T-cell (primary cell): ENCODE results near the gene POLR3B. TPM values are rescaled to one million over a fixed set of nuclear protein-coding genes. Genes with fewer than 3 reads are reported as not detected.

Experiments
- ATAC-seq, 4 experiments: fragments of 200-7000 bp in 3 of 4; fragments of 150-1000 bp in 1 of 4; cut with Tn5 transposase; replicated peaks in 1 of 4; 1 replicate in 3 of 4; 2 replicates in 1 of 4; pipeline ENCODE4 v1.10.0; 2021; ENCODE audit warnings: moderate library complexity in 3 of 4, mild to moderate bottlenecking in 2 of 4, moderate number of reproducible peaks in 1 of 4
- CTCF ChIA-PET, 2 donors: fragments of 300-600 bp; sonication (Branson Sonifier 250); formaldehyde crosslinking; loops; one replicate each; lab custom pipeline; 2022; ENCODE audit warnings: antibody characterized with exemption in 2 of 2; lab: Charles Lee
- POLR2A ChIA-PET, 2 donors: fragments of 300-600 bp; sonication (Branson Sonifier 250); formaldehyde crosslinking; loops; one replicate each; lab custom pipeline; 2022; ENCODE audit warnings: antibody characterized with exemption in 2 of 2; lab: Charles Lee
- DNase-seq, 35 experiments: peaks; one replicate each; pipeline versions ENCODE4 v3.0.0 to v3.0.0-alpha.2; 2013 to 2023
- H3K27ac ChIP-seq: one replicate; pipeline ENCODE4 v1.5.1; 2013; ENCODE audit warnings: low read length
- H3K27me3 ChIP-seq, 2 experiments: replicated peaks in 1 of 2; 1 replicate in 1 of 2; 2 replicates in 1 of 2; pipeline versions ENCODE4 v1.6.1 to v1.7.0; 2013; ENCODE audit warnings: low read length in 1 of 2, mixed read lengths in 1 of 2; ENCODE audit not compliant: control insufficient read depth in 2 of 2, insufficient read depth in 2 of 2; ENCODE audit errors: extremely low read depth in 1 of 2
- H3K36me3 ChIP-seq, 2 donors: 1 replicate in 1 of 2; 2 replicates in 1 of 2; pipeline versions ENCODE4 v1.6.1 to v1.7.0; 2013; ENCODE audit warnings: low read length in 1 of 2; ENCODE audit not compliant: control insufficient read depth in 2 of 2, insufficient read depth in 1 of 2; ENCODE audit errors: extremely low read depth in 1 of 2
- H3K4me1 ChIP-seq, 2 experiments: 1 replicate in 1 of 2; 2 replicates in 1 of 2; pipeline versions ENCODE4 v1.6.1 to v1.7.0; 2013; ENCODE audit warnings: low read length in 2 of 2, mixed read lengths in 1 of 2; ENCODE audit not compliant: insufficient read depth in 2 of 2, control insufficient read depth in 1 of 2; ENCODE audit errors: extremely low read depth in 1 of 2
- H3K4me3 ChIP-seq, 2 donors: 1 replicate in 1 of 2; 2 replicates in 1 of 2; pipeline versions ENCODE4 v1.5.1 to v1.7.0; 2013; ENCODE audit warnings: mild to moderate bottlenecking in 2 of 2, low read length in 1 of 2, moderate library complexity in 1 of 2; ENCODE audit not compliant: control insufficient read depth in 1 of 2; ENCODE audit errors: extremely low read depth in 1 of 2
- H3K9me3 ChIP-seq: 2 replicates; pipeline ENCODE4 v1.7.0; 2013
- H3K27ac Mint-ChIP-seq, 2 donors: one replicate each; pipeline ENCODE4 v1.8.0; 2020 to 2021; ENCODE audit warnings: mild to moderate bottlenecking in 2 of 2, mixed read lengths in 2 of 2
- H3K27me3 Mint-ChIP-seq, 2 donors: one replicate each; pipeline ENCODE4 v1.8.0; 2021 to 2022; ENCODE audit warnings: mixed read lengths in 2 of 2
- H3K36me3 Mint-ChIP-seq: one replicate; pipeline ENCODE4 v1.8.0; 2021; ENCODE audit warnings: mixed read lengths
- H3K4me1 Mint-ChIP-seq, 3 donors: one replicate each; pipeline ENCODE4 v1.8.0; 2020 to 2022; ENCODE audit warnings: mixed read lengths in 3 of 3, mild to moderate bottlenecking in 1 of 3
- H3K4me3 Mint-ChIP-seq, 3 donors: one replicate each; pipeline ENCODE4 v1.8.0; 2020 to 2022; ENCODE audit warnings: mild to moderate bottlenecking in 3 of 3, mixed read lengths in 3 of 3, moderate library complexity in 3 of 3
- H3K9me3 Mint-ChIP-seq, 3 donors: one replicate each; pipeline ENCODE4 v1.8.0; 2020 to 2022; ENCODE audit warnings: mixed read lengths in 3 of 3
- WGBS: methylation state at CpG from one replicate; pipeline ENCODE4 v1.1.5; 2013; ENCODE audit warnings: missing lambda C conversion rate; ENCODE audit not compliant: insufficient coverage; 5-methylcytosine and 5-hydroxymethylcytosine counted together
- total RNA-seq, 35 experiments: library from RNA in 6 of 35; stranded (reverse) in 6 of 35; fragments of 120-200 nt in 1 of 35; gene quantifications; one replicate each; pipeline versions ENCODE4 v1.2.1 to v1.2.4 and lab custom pipeline; 2013 to 2026

POLR3B gene
- total RNA-seq, 5 donors from 2014 or later (not counting 1 experiment from before 2014, with no cell fraction given) = 6.3 to 8.4 (median 7.0) TPM

GRCh38 chr12:106492857-106493256 is 135.3 kb downstream of the POLR3B start:
- H3K4me3 ChIP-seq = no peak overlapping the region
- no peaks in the 10 kb centered on the region for H3K27me3 ChIP-seq
- no peak for ATAC-seq
- no peak overlapping the region for H3K27ac ChIP-seq
- Mint-ChIP-seq H3K9me3 (no peaks in the 10 kb centered on the region), H3K27ac (no peak overlapping the region), H3K27me3 (no peaks in the 10 kb centered on the region), H3K36me3 (peaks cover 31% of the 10 kb centered on the region), H3K4me1 (peaks cover 0 to 1% (median 0%) of the 10 kb centered on the region in 3 donors), H3K4me3 (no peak overlapping the region)
- no peak for DNase-seq
- peaks cover 0 to 23% of the 10 kb centered on the region in 2 donors for H3K36me3 ChIP-seq
- no peaks in the 10 kb centered on the region for H3K4me1 ChIP-seq
- H3K9me3 ChIP-seq = no peaks in the 10 kb centered on the region
- POLR2A ChIA-PET = no interaction called here
- no CpG with 5 or more reads among the region's 2 CpGs for whole genome bisulfite sequencing
- CTCF ChIA-PET = no interaction called here

DNA sequence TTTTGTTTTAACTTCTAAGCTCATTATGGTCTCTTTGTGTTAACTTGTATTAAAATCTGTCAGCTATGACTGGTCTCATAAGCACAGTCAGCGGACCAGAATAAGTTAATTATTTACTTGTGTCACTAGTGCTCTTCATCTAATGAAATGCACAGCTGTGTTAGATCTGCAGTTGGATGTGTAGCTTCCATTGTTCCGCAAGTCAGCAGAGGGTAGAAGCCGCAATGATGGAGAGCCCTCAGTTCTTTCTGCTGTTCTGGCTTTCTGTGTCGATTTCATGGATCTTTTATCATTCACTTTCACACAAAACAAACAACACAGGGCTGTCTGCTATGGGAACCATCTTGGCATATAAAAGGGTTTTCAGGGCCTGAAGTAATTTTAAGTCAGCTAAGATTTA is 136.0 kb downstream of the POLR3B start:
- Histone ChIP-seq H3K36me3 (peaks cover 0 to 24% of the 10 kb centered on the region in 2 donors), H3K27ac (no peak overlapping the region), H3K4me3 (no peak overlapping the region), H3K27me3 (no peaks in the 10 kb centered on the region), H3K4me1 (no peaks in the 10 kb centered on the region), H3K9me3 (no peaks in the 10 kb centered on the region)
- Mint-ChIP-seq H3K36me3 (peaks cover 34% of the 10 kb centered on the region), H3K4me3 (no peak overlapping the region), H3K9me3 (no peaks in the 10 kb centered on the region), H3K27me3 (no peaks in the 10 kb centered on the region), H3K4me1 (peaks cover 0 to 4% (median 0%) of the 10 kb centered on the region in 3 donors), H3K27ac (no peak overlapping the region)
- ChIA-PET CTCF (no interaction called here), POLR2A (interaction anchor here in 1 of 2 donors (0.6 kb wide), 1 partner anchor 173 kb away, joined by 3 read pairs; no protein-coding TSS in a partner anchor)
- WGBS = 100% methylated on average over 2 of the region's 4 CpGs
- ATAC-seq (no peak), DNase-seq (no peak)

DNA sequence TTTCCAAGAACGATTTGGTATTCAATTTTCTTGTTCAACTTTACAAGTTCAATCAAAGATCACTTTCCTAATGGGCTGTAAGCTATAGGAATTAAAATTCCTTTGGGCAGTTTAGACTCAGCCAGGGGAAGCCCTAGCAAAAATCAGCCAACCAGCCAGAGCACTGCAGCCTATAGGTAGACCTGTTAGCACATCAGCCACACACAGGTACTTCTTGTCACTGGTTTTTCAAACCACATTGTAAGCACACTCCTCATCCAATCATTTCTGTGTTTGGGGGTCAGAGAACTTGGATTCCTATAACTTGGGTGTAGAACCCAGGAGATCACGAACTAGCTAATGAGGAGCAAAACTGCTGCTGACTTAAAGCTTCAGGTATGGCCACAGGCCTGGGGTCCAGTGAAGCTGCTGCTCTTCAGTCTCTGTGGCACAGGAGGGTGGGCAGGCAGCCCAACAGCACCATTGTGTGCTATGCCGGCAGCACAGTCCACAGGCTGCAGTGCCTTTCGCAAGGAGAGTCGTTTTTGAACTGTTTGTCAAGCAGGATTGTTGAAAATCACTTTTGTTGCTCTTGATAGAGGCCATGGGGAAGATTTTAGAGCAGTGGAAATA is 137.9 kb downstream of the POLR3B start:
- peaks cover 0 to 25% of the 10 kb centered on the region in 2 donors for H3K36me3 ChIP-seq
- no peak overlapping the region for H3K4me3 ChIP-seq
- Mint-ChIP-seq H3K4me1 (peaks cover 0 to 16% (median 0%) of the 10 kb centered on the region in 3 donors), H3K27me3 (no peaks in the 10 kb centered on the region), H3K9me3 (no peaks in the 10 kb centered on the region), H3K27ac (no peak overlapping the region), H3K36me3 (peaks cover 43% of the 10 kb centered on the region), H3K4me3 (no peak overlapping the region)
- ATAC-seq = no peak
- WGBS = 100% methylated on average over 4 of the region's 5 CpGs
- no peaks in the 10 kb centered on the region for H3K4me1 ChIP-seq
- ChIA-PET CTCF (interaction anchor here in 1 of 2 donors (0.5 kb wide), 1 partner anchor 247 kb away, joined by 3 read pairs; no protein-coding TSS in a partner anchor), POLR2A (no interaction called here)
- no peak overlapping the region for H3K27ac ChIP-seq
- H3K27me3 ChIP-seq = no peaks in the 10 kb centered on the region
- DNase-seq = no peak
- H3K9me3 ChIP-seq = no peaks in the 10 kb centered on the region

DNA sequence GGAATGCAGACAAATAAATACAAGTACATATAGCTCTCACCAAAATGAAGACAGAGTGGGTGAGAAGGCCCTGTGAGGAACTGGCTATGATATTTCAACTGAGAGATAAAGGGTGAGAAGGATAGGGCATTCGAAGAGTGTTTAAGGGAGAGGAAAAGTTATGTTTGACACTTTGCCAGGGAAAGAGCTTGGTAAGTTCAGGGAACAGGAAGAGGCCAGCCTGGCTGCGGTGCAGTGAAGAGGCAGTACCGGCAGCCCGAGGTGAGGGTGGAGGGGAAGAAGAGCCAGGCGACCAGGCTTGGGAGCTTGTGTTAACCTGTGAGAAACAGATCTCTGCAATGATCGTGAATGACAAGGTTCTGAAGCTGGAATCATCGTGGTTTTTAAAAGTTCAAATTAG is 140.5 kb downstream of the POLR3B start:
- 61% methylated on average over 5 of the region's 7 CpGs for WGBS
- H3K27me3 Mint-ChIP-seq = no peaks in the 10 kb centered on the region
- DNase-seq = no peak

DNA sequence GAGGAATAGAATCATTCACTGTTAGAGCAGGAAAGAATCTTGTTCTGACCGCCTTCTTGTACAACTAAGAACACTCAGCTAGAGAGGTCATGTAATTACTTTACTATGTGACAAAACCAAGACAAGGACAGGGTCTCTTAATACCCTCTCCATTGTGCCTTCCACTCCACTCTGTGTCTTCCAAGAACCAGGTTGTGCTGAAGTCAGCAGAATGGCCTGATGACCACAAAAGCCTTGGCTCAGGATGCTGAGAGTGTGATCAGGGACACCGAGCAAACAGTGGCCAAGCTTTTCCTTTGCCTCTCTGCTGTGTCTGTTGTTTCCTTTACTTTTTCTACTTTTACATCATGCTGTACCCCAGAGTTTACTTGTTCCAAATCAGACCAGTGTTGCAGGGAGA is 142.1 kb downstream of the POLR3B start:
- H3K9me3 Mint-ChIP-seq = no peaks in the 10 kb centered on the region
- ChIA-PET CTCF (no interaction called here), POLR2A (no interaction called here)
- WGBS = 100% methylated on average over 2 of the region's 2 CpGs
- H3K4me1 Mint-ChIP-seq = peaks cover 0 to 16% (median 0%) of the 10 kb centered on the region in 3 donors
- H3K9me3 ChIP-seq = no peaks in the 10 kb centered on the region
- DNase-seq (no peak), ATAC-seq (no peak)
- H3K27me3 Mint-ChIP-seq = no peaks in the 10 kb centered on the region
- H3K4me3 ChIP-seq = no peak overlapping the region
- H3K36me3 ChIP-seq = peaks cover 0 to 48% of the 10 kb centered on the region in 2 donors
- H3K36me3 Mint-ChIP-seq = peaks cover 66% of the 10 kb centered on the region
- no peak overlapping the region for H3K27ac Mint-ChIP-seq
- H3K4me1 ChIP-seq = no peaks in the 10 kb centered on the region
- no peak overlapping the region for H3K27ac ChIP-seq
- no peaks in the 10 kb centered on the region for H3K27me3 ChIP-seq
- H3K4me3 Mint-ChIP-seq = no peak overlapping the region

More for the DNA sequence above, 140.5 kb downstream of the POLR3B start:
- ChIA-PET POLR2A (no interaction called here), CTCF (no interaction called here)
- Mint-ChIP-seq H3K9me3 (no peaks in the 10 kb centered on the region), H3K4me3 (no peak overlapping the region), H3K27ac (no peak overlapping the region), H3K36me3 (peaks cover 61% of the 10 kb centered on the region), H3K4me1 (peaks cover 0 to 16% (median 0%) of the 10 kb centered on the region in 3 donors)
- no peaks in the 10 kb centered on the region for H3K4me1 ChIP-seq
- no peaks in the 10 kb centered on the region for H3K9me3 ChIP-seq
- no peak overlapping the region for H3K4me3 ChIP-seq
- H3K36me3 ChIP-seq = peaks cover 0 to 42% of the 10 kb centered on the region in 2 donors
- ATAC-seq = no peak
- no peaks in the 10 kb centered on the region for H3K27me3 ChIP-seq
- H3K27ac ChIP-seq = no peak overlapping the region

- H3K27me3 ChIP-seq = no peaks in the 10 kb centered on the region
- ChIA-PET POLR2A (no interaction called here), CTCF (no interaction called here)
- Mint-ChIP-seq H3K27ac (no peak overlapping the region), H3K27me3 (no peaks in the 10 kb centered on the region), H3K36me3 (peaks cover 64% of the 10 kb centered on the region), H3K9me3 (no peaks in the 10 kb centered on the region), H3K4me3 (no peak overlapping the region), H3K4me1 (no peaks in the 10 kb centered on the region)
- no peaks in the 10 kb centered on the region for H3K9me3 ChIP-seq
- H3K36me3 ChIP-seq = peaks cover 0 to 26% of the 10 kb centered on the region in 2 donors
- 81% methylated on average over 4 of the region's 9 CpGs for WGBS
- no peak overlapping the region for H3K4me3 ChIP-seq
- DNase-seq (no peak), ATAC-seq (no peak)
- H3K27ac ChIP-seq = no peak overlapping the region
- no peaks in the 10 kb centered on the region for H3K4me1 ChIP-seq
Measured at GRCh38 chr12:106506691-106507090, 149.1 kb downstream of the POLR3B start.
